RWPE2 (cell line): ENCODE results near the gene TIMP4.

Experiments
- ATAC-seq: fragments of 200-7000 bp; cut with Tn5 transposase; 3 replicates; pipeline ENCODE4 v1.9.1; 2021; ENCODE audit warnings: low read depth
- DNase-seq: peaks from one replicate; pipeline ENCODE4 v3.0.0-alpha.2; 2020; ENCODE audit warnings: low spot score
- H3K27ac ChIP-seq: fragments of 450-650 bp; 2 replicates; pipeline ENCODE4 v1.5.1; 2017; ENCODE audit warnings: mild to moderate bottlenecking; ENCODE audit not compliant: poor library complexity, severe bottlenecking
- H3K27me3 ChIP-seq: fragments of 250-450 bp; sonication (Bioruptor Pico); 2 replicates; pipeline ENCODE4 v1.5.1; 2021; ENCODE audit warnings: mild to moderate bottlenecking, moderate library complexity; ENCODE audit not compliant: insufficient read depth, poor library complexity, severe bottlenecking
- H3K36me3 ChIP-seq: fragments of 250-450 bp; sonication (Bioruptor Pico); 2 replicates; pipeline ENCODE4 v1.5.1; 2020; ENCODE audit warnings: low read depth, mild to moderate bottlenecking, moderate library complexity
- H3K4me1 ChIP-seq: fragments of 250-450 bp; sonication (Bioruptor Pico); 2 replicates; pipeline ENCODE4 v1.5.1; 2021; ENCODE audit warnings: mild to moderate bottlenecking, moderate library complexity; ENCODE audit not compliant: insufficient read depth, poor library complexity, severe bottlenecking
- H3K4me3 ChIP-seq: fragments of 250-450 bp; sonication (Bioruptor Pico); 2 replicates; pipeline ENCODE4 v1.5.1; 2021; ENCODE audit warnings: mild to moderate bottlenecking, moderate library complexity; ENCODE audit not compliant: severe bottlenecking
- H3K9me3 ChIP-seq: fragments of 250-450 bp; sonication (Bioruptor Pico); 2 replicates; pipeline ENCODE4 v1.5.1; 2021; ENCODE audit warnings: mild to moderate bottlenecking, moderate library complexity; ENCODE audit not compliant: severe bottlenecking
- TF ChIP-seq, protein P1 (sequence below): fragments of 450-650 bp; IDR thresholded peaks from one replicate; pipeline ENCODE4 v1.5.1; 2017; ENCODE audit warnings: mild to moderate bottlenecking, moderate library complexity; ENCODE audit not compliant: poor library complexity, severe bottlenecking

The TIMP4 gene

GRCh38 chr3:12135029-12135657 lies 23.6 kb downstream of the TIMP4 start:
- H3K9me3 ChIP-seq, result no peaks in the 10 kb centered on the region
- DNase-seq, result no peak
- TF ChIP-seq, protein P1, sequence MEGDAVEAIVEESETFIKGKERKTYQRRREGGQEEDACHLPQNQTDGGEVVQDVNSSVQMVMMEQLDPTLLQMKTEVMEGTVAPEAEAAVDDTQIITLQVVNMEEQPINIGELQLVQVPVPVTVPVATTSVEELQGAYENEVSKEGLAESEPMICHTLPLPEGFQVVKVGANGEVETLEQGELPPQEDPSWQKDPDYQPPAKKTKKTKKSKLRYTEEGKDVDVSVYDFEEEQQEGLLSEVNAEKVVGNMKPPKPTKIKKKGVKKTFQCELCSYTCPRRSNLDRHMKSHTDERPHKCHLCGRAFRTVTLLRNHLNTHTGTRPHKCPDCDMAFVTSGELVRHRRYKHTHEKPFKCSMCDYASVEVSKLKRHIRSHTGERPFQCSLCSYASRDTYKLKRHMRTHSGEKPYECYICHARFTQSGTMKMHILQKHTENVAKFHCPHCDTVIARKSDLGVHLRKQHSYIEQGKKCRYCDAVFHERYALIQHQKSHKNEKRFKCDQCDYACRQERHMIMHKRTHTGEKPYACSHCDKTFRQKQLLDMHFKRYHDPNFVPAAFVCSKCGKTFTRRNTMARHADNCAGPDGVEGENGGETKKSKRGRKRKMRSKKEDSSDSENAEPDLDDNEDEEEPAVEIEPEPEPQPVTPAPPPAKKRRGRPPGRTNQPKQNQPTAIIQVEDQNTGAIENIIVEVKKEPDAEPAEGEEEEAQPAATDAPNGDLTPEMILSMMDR, result peak; percentile 92
- peak; percentile 89 for ATAC-seq
- no peak overlapping the region for H3K4me3 ChIP-seq
- H3K4me1 ChIP-seq, result no peaks in the 10 kb centered on the region
- H3K27ac ChIP-seq, result no peak overlapping the region
- H3K27me3 ChIP-seq, result no peaks in the 10 kb centered on the region
- no peaks in the 10 kb centered on the region for H3K36me3 ChIP-seq

- DNase-seq (no peak), ATAC-seq (no peak)
- Histone ChIP-seq H3K36me3 (no peaks in the 10 kb centered on the region), H3K4me1 (no peaks in the 10 kb centered on the region), H3K4me3 (no peak overlapping the region), H3K27ac (no peak overlapping the region), H3K27me3 (peaks cover 3% of the 10 kb centered on the region), H3K9me3 (no peaks in the 10 kb centered on the region)
- TF ChIP-seq, protein P1, result no peak
These were observed 25.8 kb downstream of the TIMP4 start for GRCh38 chr3:12132881-12133280.

GRCh38 chr3:12131351-12132090 lies 27.2 kb downstream of the TIMP4 start:
- TF ChIP-seq, protein P1, result no peak
- Histone ChIP-seq H3K9me3 (no peaks in the 10 kb centered on the region), H3K27ac (no peak overlapping the region), H3K4me1 (no peaks in the 10 kb centered on the region), H3K4me3 (no peak overlapping the region), H3K27me3 (peaks cover 8% of the 10 kb centered on the region), H3K36me3 (no peaks in the 10 kb centered on the region)
- ATAC-seq, result no peak
- no peak for DNase-seq

GRCh38 chr3:12127391-12127790 lies 31.3 kb downstream of the TIMP4 start:
- Histone ChIP-seq H3K4me1 (no peaks in the 10 kb centered on the region), H3K27ac (no peak overlapping the region), H3K27me3 (peaks cover 8% of the 10 kb centered on the region), H3K9me3 (no peaks in the 10 kb centered on the region), H3K36me3 (no peaks in the 10 kb centered on the region), H3K4me3 (no peak overlapping the region)
- TF ChIP-seq, protein P1, result no peak
- DNase-seq (no peak), ATAC-seq (no peak)

- no peaks in the 10 kb centered on the region for H3K36me3 ChIP-seq
- DNase-seq (no peak), ATAC-seq (no peak)
- no peak overlapping the region for H3K27ac ChIP-seq
- TF ChIP-seq, protein P1, result no peak
- peaks cover 8% of the 10 kb centered on the region for H3K27me3 ChIP-seq
- no peaks in the 10 kb centered on the region for H3K9me3 ChIP-seq
- no peak overlapping the region for H3K4me3 ChIP-seq
- no peaks in the 10 kb centered on the region for H3K4me1 ChIP-seq
These were observed 32.9 kb downstream of the TIMP4 start for GRCh38 chr3:12125772-12126171.
